Loucy (cell line): ENCODE results near the gene PROX2.
A peak's percentile ranks its signal among the peaks of the same experiment; 100 is the strongest.

Source experiments
- H2AFZ ChIP-seq: fragments of 200-600 bp; sonication (generic); 2 replicates; pipeline ENCODE4 v1.6.0; 2016; ENCODE audit warnings: antibody characterized with exemption, mild to moderate bottlenecking, low read length, moderate library complexity
- H3F3A ChIP-seq: fragments of 200-600 bp; 2 replicates; pipeline ENCODE4 v1.6.0; 2016; ENCODE audit warnings: antibody characterized with exemption, low read depth, mild to moderate bottlenecking
- H3K27me3 ChIP-seq: fragments of 200-600 bp; sonication (generic); 2 replicates; pipeline ENCODE4 v1.6.1; 2014; ENCODE audit warnings: low read length, mild to moderate bottlenecking; ENCODE audit not compliant: insufficient read depth, poor library complexity, severe bottlenecking
- H3K36me3 ChIP-seq: fragments of 200-600 bp; sonication (generic); 2 replicates; pipeline ENCODE4 v1.6.1; 2016; ENCODE audit warnings: low read length; ENCODE audit not compliant: insufficient read depth
- H3K4me1 ChIP-seq: fragments of 200-600 bp; sonication (generic); 2 replicates; pipeline ENCODE4 v1.5.1; 2014; ENCODE audit warnings: low read length, mild to moderate bottlenecking; ENCODE audit not compliant: insufficient read depth, poor library complexity, severe bottlenecking
- H3K4me2 ChIP-seq: fragments of 200-600 bp; sonication (generic); 2 replicates; pipeline ENCODE4 v1.6.0; 2014; ENCODE audit warnings: antibody characterized with exemption, low read length, low read depth, mild to moderate bottlenecking; ENCODE audit not compliant: poor library complexity, severe bottlenecking
- H3K4me3 ChIP-seq: fragments of 200-600 bp; sonication (generic); 2 replicates; pipeline ENCODE4 v1.5.1; 2014; ENCODE audit warnings: low read length, mild to moderate bottlenecking, mixed read lengths; ENCODE audit not compliant: poor library complexity, severe bottlenecking
- H3K79me2 ChIP-seq: fragments of 200-600 bp; sonication (generic); 2 replicates; pipeline ENCODE4 v1.6.1; 2014; ENCODE audit warnings: low read length; ENCODE audit not compliant: insufficient read depth
- H3K9ac ChIP-seq: fragments of 200-600 bp; sonication (generic); 2 replicates; pipeline ENCODE4 v1.6.0; 2014; ENCODE audit warnings: mild to moderate bottlenecking, low read depth, low read length, moderate library complexity; ENCODE audit not compliant: poor library complexity, severe bottlenecking
- H3K9me2 ChIP-seq: fragments of 200-600 bp; sonication (generic); replicated peaks from 2 replicates; pipeline ENCODE4 v1.6.1; 2016; ENCODE audit warnings: low read depth, low read length, mixed read lengths
- H3K9me3 ChIP-seq: fragments of 200-600 bp; sonication (generic); 2 replicates; pipeline ENCODE4 v1.6.1; 2014; ENCODE audit warnings: mild to moderate bottlenecking, antibody characterized with exemption, low read length, low read depth; ENCODE audit not compliant: insufficient read depth
- H4K20me1 ChIP-seq: fragments of 200-600 bp; sonication (generic); 2 replicates; pipeline ENCODE4 v1.6.0; 2014; ENCODE audit warnings: antibody characterized with exemption, low read length, mild to moderate bottlenecking; ENCODE audit not compliant: insufficient read depth, poor library complexity, severe bottlenecking
- EZH2phosphoT487 ChIP-seq: fragments of 200-600 bp; IDR thresholded peaks from 2 replicates; pipeline ENCODE4 v1.6.1; 2018; ENCODE audit warnings: antibody characterized with exemption, mild to moderate bottlenecking, moderate library complexity, borderline replicate concordance
- TF ChIP-seq, protein P1 (sequence below): fragments of 200-600 bp; sonication (generic); conservative IDR thresholded peaks from 2 replicates; pipeline ENCODE4 v1.5.1; 2014; ENCODE audit warnings: mild to moderate bottlenecking, antibody characterized with exemption, low read length

The PROX2 gene

DNA sequence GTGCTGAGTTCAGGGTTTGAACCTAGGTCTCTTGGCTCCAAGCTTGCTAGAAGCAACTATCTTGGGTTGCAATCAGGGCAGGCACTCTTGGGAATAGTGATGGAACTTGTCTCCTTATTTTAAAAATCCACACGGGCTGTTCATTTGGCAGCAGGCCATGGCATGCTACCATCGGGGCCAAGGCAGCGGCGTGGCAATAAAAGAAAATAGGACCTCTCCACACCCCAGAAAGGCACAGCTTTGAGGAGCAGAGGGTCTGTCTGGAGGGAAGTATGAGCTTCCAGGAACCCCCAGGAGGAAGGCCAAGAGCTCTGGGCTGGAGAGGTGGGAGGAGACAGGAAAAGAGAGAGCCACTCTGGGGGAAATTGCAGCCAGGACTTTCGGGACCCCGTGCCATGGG lies 31.8 kb upstream of the PROX2 start:
- Histone ChIP-seq H3K9me3 (no peaks in the 10 kb centered on the region), H3K9ac (no peak overlapping the region), H4K20me1 (no peaks in the 10 kb centered on the region), H3K4me1 (no peaks in the 10 kb centered on the region), H3K9me2 (no peaks in the 10 kb centered on the region), H3K4me3 (no peak overlapping the region), H3K79me2 (no peaks in the 10 kb centered on the region), H3K4me2 (no peak overlapping the region), H3K27me3 (no peaks in the 10 kb centered on the region), H3F3A (no peaks in the 10 kb centered on the region), H2AFZ (no peak overlapping the region), H3K36me3 (peaks cover 26% of the 10 kb centered on the region; the same call in 1 of the 2 replicates)
- TF ChIP-seq EZH2phosphoT487 = no peak
- TF ChIP-seq, protein P1, sequence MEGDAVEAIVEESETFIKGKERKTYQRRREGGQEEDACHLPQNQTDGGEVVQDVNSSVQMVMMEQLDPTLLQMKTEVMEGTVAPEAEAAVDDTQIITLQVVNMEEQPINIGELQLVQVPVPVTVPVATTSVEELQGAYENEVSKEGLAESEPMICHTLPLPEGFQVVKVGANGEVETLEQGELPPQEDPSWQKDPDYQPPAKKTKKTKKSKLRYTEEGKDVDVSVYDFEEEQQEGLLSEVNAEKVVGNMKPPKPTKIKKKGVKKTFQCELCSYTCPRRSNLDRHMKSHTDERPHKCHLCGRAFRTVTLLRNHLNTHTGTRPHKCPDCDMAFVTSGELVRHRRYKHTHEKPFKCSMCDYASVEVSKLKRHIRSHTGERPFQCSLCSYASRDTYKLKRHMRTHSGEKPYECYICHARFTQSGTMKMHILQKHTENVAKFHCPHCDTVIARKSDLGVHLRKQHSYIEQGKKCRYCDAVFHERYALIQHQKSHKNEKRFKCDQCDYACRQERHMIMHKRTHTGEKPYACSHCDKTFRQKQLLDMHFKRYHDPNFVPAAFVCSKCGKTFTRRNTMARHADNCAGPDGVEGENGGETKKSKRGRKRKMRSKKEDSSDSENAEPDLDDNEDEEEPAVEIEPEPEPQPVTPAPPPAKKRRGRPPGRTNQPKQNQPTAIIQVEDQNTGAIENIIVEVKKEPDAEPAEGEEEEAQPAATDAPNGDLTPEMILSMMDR = no peak

DNA sequence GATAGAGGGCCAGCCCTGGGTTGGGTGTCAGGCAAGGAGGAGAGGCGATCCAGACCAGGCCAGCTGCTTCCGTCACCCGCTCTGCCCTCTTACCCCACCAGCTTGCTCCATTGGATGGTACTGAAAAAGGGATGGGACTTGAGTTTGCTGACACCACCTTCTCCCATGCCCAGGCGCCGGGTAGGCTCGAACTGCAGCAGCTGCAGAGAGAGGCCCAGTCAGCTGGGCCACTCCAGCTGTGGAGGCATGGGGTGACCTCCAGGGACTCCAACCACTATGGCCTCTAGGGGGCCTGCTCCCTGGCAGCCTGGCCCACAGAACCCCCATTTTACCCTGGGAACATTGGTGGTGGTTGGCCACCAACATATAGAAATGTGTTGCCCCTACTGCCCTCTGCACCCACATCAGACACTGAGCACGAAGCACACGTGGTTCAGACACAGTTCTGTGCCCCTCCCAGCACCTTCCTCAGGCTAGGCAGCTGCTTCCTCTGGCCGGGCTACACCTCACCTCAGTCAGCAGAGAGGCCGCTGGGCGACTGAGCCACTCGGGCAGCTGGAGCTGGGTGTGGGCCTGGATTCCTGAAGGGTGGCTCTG lies 31.1 kb upstream of the PROX2 start:
- Histone ChIP-seq H3K9ac (no peak overlapping the region), H3K79me2 (no peaks in the 10 kb centered on the region), H3K4me2 (no peak overlapping the region), H3K27me3 (no peaks in the 10 kb centered on the region), H3K4me1 (no peaks in the 10 kb centered on the region), H3K9me2 (no peaks in the 10 kb centered on the region), H2AFZ (no peak overlapping the region), H4K20me1 (no peaks in the 10 kb centered on the region), H3K4me3 (no peak overlapping the region), H3F3A (no peaks in the 10 kb centered on the region), H3K9me3 (no peaks in the 10 kb centered on the region), H3K36me3 (peaks cover 34% of the 10 kb centered on the region; the same call in 1 of the 2 replicates)
- no peak for TF ChIP-seq EZH2phosphoT487
- TF ChIP-seq, protein P1 = peak; percentile 52

DNA sequence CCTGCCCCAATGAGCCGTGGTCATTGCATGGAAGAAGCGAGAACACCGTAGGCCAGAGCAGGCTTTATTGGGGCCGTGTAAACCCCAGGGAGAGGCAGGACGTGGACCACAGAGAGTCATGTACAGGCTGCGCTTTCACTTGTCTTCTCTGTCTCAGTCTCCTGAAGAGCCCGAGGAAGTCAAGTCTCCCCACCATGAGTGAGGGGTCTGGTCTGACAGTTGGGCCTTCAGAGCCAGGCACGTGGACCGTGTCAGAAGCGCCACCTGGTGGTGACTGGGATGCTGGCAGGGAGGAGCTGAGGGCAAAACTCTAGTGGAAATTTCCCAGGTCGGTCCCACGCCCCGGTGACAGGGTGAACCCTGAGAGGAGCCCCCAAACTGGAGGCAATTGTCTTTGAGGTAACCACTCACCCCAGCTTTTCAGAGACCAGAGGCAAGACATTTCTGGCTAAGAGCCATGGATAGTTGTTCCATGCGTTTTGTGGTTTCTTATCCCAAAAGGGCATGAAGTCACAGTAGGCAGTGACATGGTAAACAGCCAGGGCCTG lies 29.7 kb upstream of the PROX2 start:
- no peak for TF ChIP-seq EZH2phosphoT487
- TF ChIP-seq, protein P1 = peak; percentile 100
- Histone ChIP-seq H4K20me1 (no peaks in the 10 kb centered on the region), H2AFZ (no peak overlapping the region), H3K9ac (no peak overlapping the region), H3K36me3 (peaks cover 47% of the 10 kb centered on the region; the same call in 1 of the 2 replicates), H3K4me2 (no peak overlapping the region), H3K9me3 (no peaks in the 10 kb centered on the region), H3K79me2 (no peaks in the 10 kb centered on the region), H3K4me3 (no peak overlapping the region), H3K27me3 (no peaks in the 10 kb centered on the region), H3K9me2 (no peaks in the 10 kb centered on the region), H3K4me1 (no peaks in the 10 kb centered on the region), H3F3A (no peaks in the 10 kb centered on the region)
